Activated CD8-positive, alpha-beta T cell treated with anti-CD3 and anti-CD28 coated beads for 36 hours (primary cell): ENCODE results near the gene PRKAG2. TPM values are rescaled to one million over a fixed set of nuclear protein-coding genes. Genes with fewer than 3 reads are reported as not detected.

ENCODE experiments used
- ATAC-seq: fragments of 200-7000 bp; cut with Tn5 transposase; one replicate; pipeline ENCODE4 v1.10.0; 2021; ENCODE audit warnings: mild to moderate bottlenecking, moderate library complexity
- CTCF ChIA-PET: fragments of 350-600 bp; sonication (Branson Sonifier 250); formaldehyde crosslinking; loops from one replicate; lab custom pipeline; 2021; ENCODE audit warnings: antibody characterized with exemption; lab: Charles Lee
- POLR2A ChIA-PET: fragments of 350-600 bp; sonication (Branson Sonifier 250); formaldehyde crosslinking; loops from one replicate; lab custom pipeline; 2021; ENCODE audit warnings: antibody characterized with exemption; lab: Charles Lee
- DNase-seq: peaks from one replicate; pipeline ENCODE4 v3.0.0-alpha.2; 2020
- H3K27ac Mint-ChIP-seq: one replicate; pipeline ENCODE4 v1.8.0; 2021; ENCODE audit warnings: mild to moderate bottlenecking, mixed read lengths
- H3K27me3 Mint-ChIP-seq: one replicate; pipeline ENCODE4 v1.8.0; 2021; ENCODE audit warnings: mixed read lengths
- H3K36me3 Mint-ChIP-seq: one replicate; pipeline ENCODE4 v1.8.0; 2021; ENCODE audit warnings: low read depth, mixed read lengths
- H3K4me1 Mint-ChIP-seq: one replicate; pipeline ENCODE4 v1.8.0; 2021; ENCODE audit warnings: low read depth, mixed read lengths
- H3K4me3 Mint-ChIP-seq: one replicate; pipeline ENCODE4 v1.8.0; 2021; ENCODE audit warnings: mild to moderate bottlenecking, moderate library complexity, mixed read lengths
- H3K9me3 Mint-ChIP-seq: one replicate; pipeline ENCODE4 v1.8.0; 2021; ENCODE audit warnings: mixed read lengths
- CTCF ChIP-seq: fragments of 200-600 bp; IDR thresholded peaks from one replicate; pipeline ENCODE4 v1.8.0; 2022; ENCODE audit warnings: antibody characterized with exemption, mild to moderate bottlenecking
- intact Hi-C: fragments of 100-400 bp; cut with micrococcal nuclease; formaldehyde crosslinking; loops from one replicate; pipeline ENCODE4 v1.10.0; 2022
- total RNA-seq, 2 experiments: library from RNA; stranded (reverse); gene quantifications; one replicate each; pipeline ENCODE4 v1.2.3, GENCODE V29; 2021

Gene PRKAG2
- total RNA-seq, 2 experiments from 2014 or later, result 17.0 to 19.2 TPM

GRCh38 chr7:151681726-151682125 lies 195.2 kb downstream of the PRKAG2 start:
- H3K9me3 Mint-ChIP-seq, result no peaks in the 10 kb centered on the region
- H3K27me3 Mint-ChIP-seq, result no peaks in the 10 kb centered on the region
- CTCF ChIA-PET, result no interaction called here
- ATAC-seq (no peak), DNase-seq (no peak)
- H3K27ac Mint-ChIP-seq, result no peak overlapping the region
- H3K36me3 Mint-ChIP-seq, result no peaks in the 10 kb centered on the region
- intact Hi-C loops, result no loop called here
- POLR2A ChIA-PET, result no interaction called here
- H3K4me1 Mint-ChIP-seq, result peaks cover 22% of the 10 kb centered on the region
- TF ChIP-seq CTCF, result no peak
- no peak overlapping the region for H3K4me3 Mint-ChIP-seq

- CTCF ChIA-PET, result no interaction called here
- no peak for ATAC-seq
- no peak overlapping the region for H3K27ac Mint-ChIP-seq
- H3K27me3 Mint-ChIP-seq, result no peaks in the 10 kb centered on the region
- no peak overlapping the region for H3K4me3 Mint-ChIP-seq
- peaks cover 22% of the 10 kb centered on the region for H3K4me1 Mint-ChIP-seq
- no peak for DNase-seq
- no peaks in the 10 kb centered on the region for H3K9me3 Mint-ChIP-seq
- intact Hi-C loops, result no loop called here
- POLR2A ChIA-PET, result no interaction called here
- TF ChIP-seq CTCF, result no peak
- no peaks in the 10 kb centered on the region for H3K36me3 Mint-ChIP-seq
Observed at GRCh38 chr7:151680810-151681209, 196.1 kb downstream of the PRKAG2 start.

GRCh38 chr7:151679881-151680612 lies 196.9 kb downstream of the PRKAG2 start:
- Mint-ChIP-seq H3K4me3 (no peak overlapping the region), H3K27me3 (no peaks in the 10 kb centered on the region), H3K27ac (peak overlapping the region; percentile 46), H3K36me3 (no peaks in the 10 kb centered on the region), H3K4me1 (peaks cover 22% of the 10 kb centered on the region), H3K9me3 (no peaks in the 10 kb centered on the region)
- ATAC-seq (no peak), DNase-seq (no peak)
- ChIA-PET CTCF (no interaction called here), POLR2A (interaction anchor here (0.8 to 1.0 kb wide), 2 partner anchors 90 to 509 kb away, joined by 4 read pairs; no protein-coding TSS in a partner anchor)
- intact Hi-C loops, result no loop called here
- TF ChIP-seq CTCF, result no peak

- ChIA-PET POLR2A (interaction anchor here (0.6 to 0.8 kb wide), 2 partner anchors 91 to 525 kb away, joined by 3 to 4 read pairs; no protein-coding TSS in a partner anchor), CTCF (interaction anchor here (1.7 kb wide), 1 partner anchor 22 kb away, joined by 3 read pairs; no protein-coding TSS in a partner anchor)
- ATAC-seq, result peak; percentile 66
- peak; percentile 6 for DNase-seq
- H3K4me1 Mint-ChIP-seq, result peaks cover 22% of the 10 kb centered on the region
- no peak for TF ChIP-seq CTCF
- intact Hi-C loops, result no loop called here
- no peaks in the 10 kb centered on the region for H3K27me3 Mint-ChIP-seq
- H3K36me3 Mint-ChIP-seq, result no peaks in the 10 kb centered on the region
- H3K9me3 Mint-ChIP-seq, result no peaks in the 10 kb centered on the region
- peak overlapping the region; percentile 25 for H3K27ac Mint-ChIP-seq
- H3K4me3 Mint-ChIP-seq, result no peak overlapping the region
Observed at GRCh38 chr7:151679071-151679708, 197.7 kb downstream of the PRKAG2 start.

- POLR2A ChIA-PET, result no interaction called here
- intact Hi-C loops, result no loop called here
- H3K9me3 Mint-ChIP-seq, result no peaks in the 10 kb centered on the region
- peaks cover 22% of the 10 kb centered on the region for H3K4me1 Mint-ChIP-seq
- no peak overlapping the region for H3K4me3 Mint-ChIP-seq
- ATAC-seq (no peak), DNase-seq (no peak)
- no peak for TF ChIP-seq CTCF
- no peaks in the 10 kb centered on the region for H3K27me3 Mint-ChIP-seq
- no peaks in the 10 kb centered on the region for H3K36me3 Mint-ChIP-seq
- CTCF ChIA-PET, result interaction anchor here (1.7 kb wide), 1 partner anchor 21 kb away, joined by 3 read pairs; no protein-coding TSS in a partner anchor
- no peak overlapping the region for H3K27ac Mint-ChIP-seq
Observed at GRCh38 chr7:151678227-151678604, 198.7 kb downstream of the PRKAG2 start.
